HepG2 (cell line): ENCODE data around the gene CAMTA1.

ENCODE experiments used
- THAP8 ChIP-seq: sonication (generic); formaldehyde crosslinking; IDR thresholded peaks from 2 replicates; pipeline ENCODE4 v1.5.1; 2020; ENCODE audit warnings: missing genetic modification reagents, mild to moderate bottlenecking, borderline replicate concordance
- ZC3H4 ChIP-seq: sonication (generic); formaldehyde crosslinking; IDR thresholded peaks from 2 replicates; pipeline ENCODE4 v1.4.0; 2020; ENCODE audit warnings: missing genetic modification reagents, borderline replicate concordance

DNA sequence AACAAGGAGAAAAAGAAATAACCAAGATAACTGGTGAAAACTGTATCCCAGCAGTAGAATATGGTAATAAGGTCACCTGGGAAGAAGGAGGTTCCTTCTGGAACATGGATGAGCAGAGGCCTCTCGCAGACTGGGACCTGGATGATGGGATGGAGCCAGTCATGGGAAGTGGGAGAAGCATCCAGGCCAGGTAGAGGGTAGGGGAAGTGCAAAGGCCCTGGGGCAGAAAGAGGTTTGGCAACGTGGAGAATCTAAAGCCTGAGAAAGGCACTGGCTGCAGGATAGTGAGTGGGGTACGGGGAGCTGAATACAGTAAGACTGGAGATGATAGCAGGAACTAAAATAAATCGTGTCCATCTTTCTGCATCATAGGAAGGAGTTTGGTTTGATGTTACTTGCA is 889.7 kb downstream of the CAMTA1 start:
- TF ChIP-seq THAP8, result no peak
- no peak for TF ChIP-seq ZC3H4 (CRISPR knock-in tag)
